ENCODE data around the gene AKAP1. TPM values are rescaled to one million over a fixed set of nuclear protein-coding genes. Genes with fewer than 3 reads are reported as not detected.

Gene AKAP1
- total RNA-seq, 3 donors from 2014 or later: 38.1 to 87.7 (median 63.9) TPM

GRCh38 chr17:57164814-57165213 is 79.8 kb downstream of the AKAP1 start:
- intact Hi-C loops (cut with DNase I; ENCODE audit: low total_unique reads): no loop called here
- Histone ChIP-seq H3K36me3 (no peaks in the 10 kb centered on the region), H3K27me3 (no peaks in the 10 kb centered on the region), H3K4me3 (no peak overlapping the region), H3K27ac (no peak overlapping the region), H3K4me1 (no peaks in the 10 kb centered on the region), H3K9me3 (no peaks in the 10 kb centered on the region)
- no peak for DNase-seq (ENCODE audit: low spot score in 2 of 2)
- TF ChIP-seq POLR2A (IDR thresholded peaks at IDR 0.05): no peak
- TF ChIP-seq, protein P1, sequence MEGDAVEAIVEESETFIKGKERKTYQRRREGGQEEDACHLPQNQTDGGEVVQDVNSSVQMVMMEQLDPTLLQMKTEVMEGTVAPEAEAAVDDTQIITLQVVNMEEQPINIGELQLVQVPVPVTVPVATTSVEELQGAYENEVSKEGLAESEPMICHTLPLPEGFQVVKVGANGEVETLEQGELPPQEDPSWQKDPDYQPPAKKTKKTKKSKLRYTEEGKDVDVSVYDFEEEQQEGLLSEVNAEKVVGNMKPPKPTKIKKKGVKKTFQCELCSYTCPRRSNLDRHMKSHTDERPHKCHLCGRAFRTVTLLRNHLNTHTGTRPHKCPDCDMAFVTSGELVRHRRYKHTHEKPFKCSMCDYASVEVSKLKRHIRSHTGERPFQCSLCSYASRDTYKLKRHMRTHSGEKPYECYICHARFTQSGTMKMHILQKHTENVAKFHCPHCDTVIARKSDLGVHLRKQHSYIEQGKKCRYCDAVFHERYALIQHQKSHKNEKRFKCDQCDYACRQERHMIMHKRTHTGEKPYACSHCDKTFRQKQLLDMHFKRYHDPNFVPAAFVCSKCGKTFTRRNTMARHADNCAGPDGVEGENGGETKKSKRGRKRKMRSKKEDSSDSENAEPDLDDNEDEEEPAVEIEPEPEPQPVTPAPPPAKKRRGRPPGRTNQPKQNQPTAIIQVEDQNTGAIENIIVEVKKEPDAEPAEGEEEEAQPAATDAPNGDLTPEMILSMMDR (IDR thresholded peaks at IDR 0.05): no peak
- no peak for TF ChIP-seq POLR2AphosphoS5 (IDR thresholded peaks at IDR 0.05)

DNA sequence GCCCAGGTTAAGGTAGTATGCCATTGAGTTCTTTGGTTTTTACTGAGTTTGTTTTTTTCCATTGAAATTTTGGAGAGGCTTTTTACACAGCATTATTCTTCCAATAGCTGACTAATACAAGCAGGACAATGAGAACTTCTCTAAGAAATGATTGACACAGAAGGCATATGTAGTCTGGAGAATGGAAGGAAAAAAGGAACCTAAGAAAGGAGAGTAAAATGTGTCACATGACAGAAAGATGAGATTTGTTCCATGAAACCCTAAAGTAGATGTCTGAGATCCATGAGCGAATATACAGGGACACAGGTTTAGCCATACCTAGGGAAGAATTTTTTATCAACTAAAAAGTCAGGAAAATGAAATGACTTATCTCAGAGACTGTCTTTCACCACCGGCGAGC is 80.7 kb downstream of the AKAP1 start:
- no peak for DNase-seq (ENCODE audit: low spot score in 2 of 2)
- intact Hi-C loops (cut with DNase I; ENCODE audit: low total_unique reads): no loop called here
- Histone ChIP-seq H3K27me3 (no peaks in the 10 kb centered on the region), H3K4me1 (no peaks in the 10 kb centered on the region), H3K9me3 (no peaks in the 10 kb centered on the region), H3K27ac (no peak overlapping the region), H3K36me3 (no peaks in the 10 kb centered on the region), H3K4me3 (no peak overlapping the region)
- TF ChIP-seq POLR2AphosphoS5 (IDR thresholded peaks at IDR 0.05) (no peak), POLR2A (IDR thresholded peaks at IDR 0.05) (no peak)
- TF ChIP-seq, protein P1 (IDR thresholded peaks at IDR 0.05): no peak

DNA sequence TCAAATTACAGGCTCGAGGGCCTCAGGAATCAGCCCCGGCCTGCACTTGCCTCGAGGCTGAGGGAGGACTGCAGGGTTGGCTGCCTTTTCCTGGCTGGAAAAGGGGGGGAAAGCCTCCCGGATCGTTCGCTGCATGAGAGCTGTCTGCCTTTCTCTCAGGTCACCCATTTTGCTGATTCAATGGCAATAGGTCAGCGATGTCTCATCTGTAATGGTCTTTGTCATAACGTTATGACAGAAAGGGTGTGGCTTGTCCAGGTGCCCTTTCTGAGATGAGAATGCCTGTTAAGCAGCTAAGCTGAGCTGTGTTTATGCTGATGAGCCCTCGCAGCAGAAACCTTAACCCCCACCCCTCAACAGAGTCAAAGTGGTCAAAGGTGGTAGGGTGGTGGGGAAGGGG is 81.8 kb downstream of the AKAP1 start:
- H3K9me3 ChIP-seq: no peaks in the 10 kb centered on the region
- H3K4me1 ChIP-seq: no peaks in the 10 kb centered on the region
- H3K4me3 ChIP-seq: no peak overlapping the region
- intact Hi-C loops (cut with DNase I; ENCODE audit: low total_unique reads): no loop called here
- no peaks in the 10 kb centered on the region for H3K36me3 ChIP-seq
- TF ChIP-seq, protein P1 (IDR thresholded peaks at IDR 0.05): no peak
- no peak for TF ChIP-seq POLR2AphosphoS5 (IDR thresholded peaks at IDR 0.05)
- no peak for TF ChIP-seq POLR2A (IDR thresholded peaks at IDR 0.05)
- no peak for DNase-seq (ENCODE audit: low spot score in 2 of 2)
- no peaks in the 10 kb centered on the region for H3K27me3 ChIP-seq
- no peak overlapping the region for H3K27ac ChIP-seq

DNA sequence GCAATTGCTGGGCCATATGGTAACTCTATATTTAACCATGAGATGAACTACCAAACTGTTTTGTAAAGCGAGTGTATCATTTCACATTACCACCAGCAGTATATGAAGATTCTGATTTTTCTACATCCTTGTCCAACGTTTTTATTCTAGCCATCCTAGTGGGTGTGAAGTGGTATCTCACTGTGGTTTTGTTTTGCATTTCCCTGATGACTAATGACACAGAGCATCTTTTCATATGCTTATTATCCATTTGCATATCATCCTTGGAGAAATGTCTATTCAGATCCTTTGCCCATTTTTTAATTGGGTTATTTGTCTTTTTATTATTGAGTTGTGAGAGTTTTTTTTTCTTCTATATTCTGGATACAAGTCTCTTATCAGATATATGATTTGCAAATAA is 83.6 kb downstream of the AKAP1 start:
- Histone ChIP-seq H3K4me1 (no peaks in the 10 kb centered on the region), H3K27ac (no peak overlapping the region), H3K4me3 (no peak overlapping the region), H3K36me3 (no peaks in the 10 kb centered on the region), H3K9me3 (no peaks in the 10 kb centered on the region), H3K27me3 (no peaks in the 10 kb centered on the region)
- DNase-seq (ENCODE audit: low spot score in 2 of 2): no peak
- intact Hi-C loops (cut with DNase I; ENCODE audit: low total_unique reads): no loop called here
- TF ChIP-seq POLR2AphosphoS5 (IDR thresholded peaks at IDR 0.05) (no peak), POLR2A (IDR thresholded peaks at IDR 0.05) (no peak)
- TF ChIP-seq, protein P1 (IDR thresholded peaks at IDR 0.05): no peak

- no peaks in the 10 kb centered on the region for H3K9me3 ChIP-seq
- H3K4me3 ChIP-seq: no peak overlapping the region
- no peaks in the 10 kb centered on the region for H3K4me1 ChIP-seq
- no peaks in the 10 kb centered on the region for H3K27me3 ChIP-seq
- intact Hi-C loops (cut with DNase I; ENCODE audit: low total_unique reads): no loop called here
- DNase-seq (ENCODE audit: low spot score in 2 of 2): no peak
- no peaks in the 10 kb centered on the region for H3K36me3 ChIP-seq
- no peak overlapping the region for H3K27ac ChIP-seq
- TF ChIP-seq POLR2A (IDR thresholded peaks at IDR 0.05): no peak
- TF ChIP-seq, protein P1 (IDR thresholded peaks at IDR 0.05): no peak
Observed at GRCh38 chr17:57170866-57171265, 85.8 kb downstream of the AKAP1 start.

Other genes with a start within 250 kb of the AKAP1 start
- gene TRIM25, start 171.2 kb upstream of the AKAP1 start, total RNA-seq: 10 to 100 TPM; 29.9 to 61.0 (median 37.1) TPM
- 10 to 100 TPM in 2 of 3 donors, 1 to 10 TPM in 1; 8.8 to 23.0 (median 16.7) TPM for gene COIL, start 124.2 kb upstream of the AKAP1 start, total RNA-seq
- 100 to 1,000 TPM in 2 of 3 donors, 10 to 100 TPM in 1; 55.4 to 264 (median 146) TPM for gene SCPEP1, start 107.1 kb upstream of the AKAP1 start, total RNA-seq
- gene MSI2, start 171.3 kb downstream of the AKAP1 start, total RNA-seq: 10 to 100 TPM; 13.4 to 89.1 (median 71.1) TPM